GM23248 (cell line): ENCODE measurements around the gene IGSF21.

Experiments
- EZH2 ChIP-seq: fragments of 200-600 bp; sonication (generic); IDR thresholded peaks from 2 replicates; pipeline ENCODE4 v1.6.1; 2018; ENCODE audit warnings: antibody characterized with exemption, mild to moderate bottlenecking; ENCODE audit not compliant: insufficient read depth, poor library complexity, severe bottlenecking
- EZH2phosphoT487 ChIP-seq: fragments of 200-600 bp; sonication (generic); IDR thresholded peaks from 2 replicates; pipeline ENCODE4 v1.6.1; 2018; ENCODE audit warnings: antibody characterized with exemption, moderate library complexity, mild to moderate bottlenecking, low read depth; ENCODE audit not compliant: insufficient read depth

DNA sequence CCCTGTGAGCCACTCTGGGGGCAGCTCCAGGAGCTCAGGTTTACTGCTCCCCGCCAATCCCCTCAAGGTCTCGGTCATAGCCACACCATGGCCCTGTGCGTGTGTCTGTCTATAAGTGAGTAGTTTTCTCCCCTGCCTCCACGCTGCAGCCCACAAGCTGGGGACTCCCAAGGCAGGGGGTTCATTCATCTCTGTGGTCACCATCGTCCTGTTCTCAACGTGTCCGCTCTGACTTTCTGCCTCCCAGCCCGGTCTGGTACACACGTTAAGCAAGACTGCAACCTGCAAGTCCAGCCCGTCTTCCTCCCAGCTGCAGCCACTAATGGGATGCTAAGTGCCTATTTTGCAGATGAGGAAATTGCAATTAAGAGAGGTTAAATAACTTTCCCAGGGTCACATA is 49.8 kb downstream of the IGSF21 start:
- TF ChIP-seq EZH2 (no peak), EZH2phosphoT487 (no peak)
